Measurements from ENCODE around the gene TPST1.
"Not testable (repeated sequence)": the region's sequence is repeated elsewhere in the genome, so short reads cannot be mapped to it uniquely, and the experiment has no call there.

The TPST1 gene

DNA sequence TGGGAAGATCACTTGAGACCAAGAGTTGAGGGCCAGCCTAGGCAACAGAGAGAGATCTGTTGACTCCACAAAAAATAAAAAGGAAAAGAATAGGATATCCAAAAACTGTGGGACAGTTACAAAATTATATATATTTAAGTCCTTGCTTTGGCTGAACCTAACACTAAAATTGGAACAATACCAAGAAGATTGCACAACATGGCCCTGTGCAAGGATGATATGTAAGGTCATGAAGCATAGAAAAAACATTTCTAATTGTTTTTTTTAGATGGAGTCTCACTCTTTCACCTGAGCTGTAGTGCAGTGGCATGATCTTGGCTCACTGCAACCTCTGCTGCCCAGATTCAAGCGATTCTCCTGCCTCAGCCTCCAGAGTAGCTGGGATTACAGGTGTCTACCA, 139.0 kb downstream of the TPST1 start:
- no peak for DNase-seq

DNA sequence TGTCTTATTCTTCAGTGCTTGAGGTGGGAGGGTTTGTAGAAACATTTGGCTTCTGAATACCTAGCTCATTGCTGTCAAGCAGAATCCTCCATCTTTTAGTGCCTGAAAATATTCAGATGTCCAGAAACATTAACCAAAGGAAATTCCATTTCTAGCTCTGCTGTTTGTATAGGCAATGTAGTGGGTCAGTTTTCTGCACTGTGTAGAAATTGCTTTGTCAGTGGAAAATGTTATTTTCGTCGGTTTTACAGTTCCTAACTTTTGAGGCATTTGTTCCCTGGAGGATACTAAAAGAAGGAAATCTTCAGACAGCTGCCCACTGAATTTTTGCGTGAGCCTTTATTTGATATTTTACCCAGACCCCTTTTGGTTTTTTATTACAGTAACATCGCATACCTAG, 143.4 kb downstream of the TPST1 start:
- DNase-seq: no peak

DNA sequence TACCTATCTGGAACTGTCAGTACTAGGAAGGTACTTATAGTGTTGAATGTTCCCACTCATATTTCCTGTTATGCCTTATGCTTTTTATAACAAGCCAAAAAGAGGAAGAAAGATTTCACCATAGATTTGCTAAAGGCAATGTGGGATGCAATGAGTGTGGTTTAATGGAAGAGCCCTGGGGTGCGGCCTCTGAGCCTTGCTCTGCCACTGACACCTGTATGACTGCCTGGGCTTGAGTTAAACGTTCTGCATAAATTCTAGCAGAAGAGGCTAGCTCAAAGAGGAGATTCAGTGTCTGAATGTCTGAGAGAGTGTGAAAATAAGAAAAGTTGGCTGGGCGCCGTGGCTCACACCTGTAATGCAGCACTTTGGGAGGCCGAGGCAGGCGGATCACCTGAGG, 143.8 kb downstream of the TPST1 start:
- DNase-seq: no peak

- no peak for DNase-seq
Observed at GRCh38 chr7:66352071-66352470, 146.9 kb downstream of the TPST1 start.

- no peak for DNase-seq
Observed at GRCh38 chr7:66353547-66353946, 148.4 kb downstream of the TPST1 start.

DNA sequence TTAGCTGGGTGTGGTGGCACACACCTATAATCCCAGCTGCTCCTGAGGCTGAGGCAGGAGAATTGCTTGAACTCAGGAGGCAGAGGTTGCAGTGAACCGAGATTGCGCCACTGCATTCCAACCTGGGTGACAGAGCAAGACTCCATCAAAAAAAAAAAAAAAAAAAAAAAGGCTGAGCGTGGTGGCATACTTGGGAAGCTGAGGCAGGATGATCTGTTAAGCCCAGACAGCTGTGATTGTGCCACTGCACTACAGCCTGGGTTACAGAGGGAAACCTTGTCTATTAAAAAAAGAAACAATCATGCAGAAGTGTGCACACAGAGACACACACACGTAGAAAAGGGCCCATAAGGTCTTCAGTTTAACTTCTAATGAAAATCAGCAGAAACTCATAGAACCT, 150.6 kb downstream of the TPST1 start:
- no peak for DNase-seq

- DNase-seq: no peak
Observed at GRCh38 chr7:66356277-66356721, 151.2 kb downstream of the TPST1 start.

DNA sequence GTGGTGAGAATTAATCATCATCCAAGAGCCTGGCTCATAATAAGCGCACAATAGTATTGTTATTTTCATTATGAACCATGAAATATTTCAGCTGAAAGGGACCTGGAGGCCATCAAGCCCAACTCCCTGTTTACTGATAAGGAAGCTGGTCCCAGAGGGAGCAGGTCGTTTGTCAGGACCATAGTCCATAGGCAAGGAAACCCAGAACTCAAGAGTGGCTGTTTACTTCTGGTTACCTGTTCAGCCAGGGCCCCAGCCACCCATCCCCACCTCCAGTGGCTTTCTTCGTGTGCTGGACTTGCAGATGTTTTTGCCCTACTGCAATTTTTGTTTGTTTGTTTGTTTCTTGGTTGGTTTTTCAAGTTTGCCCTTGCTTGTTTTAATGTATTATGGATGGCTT, 152.0 kb downstream of the TPST1 start:
- no peak for DNase-seq

DNA sequence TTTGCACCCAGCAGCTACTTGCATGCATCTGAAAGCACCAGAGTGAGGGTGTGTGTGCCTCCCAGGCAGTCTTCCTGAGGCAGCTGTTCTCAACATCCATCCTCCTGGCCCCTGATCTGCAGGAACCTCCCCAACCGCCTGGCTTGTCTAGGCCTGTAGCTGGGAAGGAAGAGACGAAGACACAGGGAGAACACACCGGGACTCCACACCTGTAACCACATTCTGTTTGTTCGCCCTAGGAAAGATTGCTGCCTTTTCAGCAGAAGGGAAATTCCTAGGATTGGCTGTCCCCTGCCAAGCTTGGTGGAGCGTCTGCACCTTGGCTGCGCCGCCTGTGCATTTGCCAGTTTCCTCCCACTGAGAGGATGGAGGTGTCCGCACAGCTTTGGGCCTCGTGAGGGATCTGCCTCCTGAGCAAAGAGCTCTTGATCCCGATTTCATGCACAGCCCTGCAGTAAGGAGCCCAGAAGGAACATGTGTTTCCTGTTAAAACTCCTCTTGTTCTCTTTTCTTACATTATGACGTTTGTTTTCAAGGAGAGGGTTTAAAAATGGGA, 154.6 kb downstream of the TPST1 start:
- DNase-seq: no peak

GRCh38 chr7:66362136-66362535, 157.0 kb downstream of the TPST1 start:
- no peak for DNase-seq

- DNase-seq: no peak
Observed at GRCh38 chr7:66363635-66364034, 158.5 kb downstream of the TPST1 start.

DNA sequence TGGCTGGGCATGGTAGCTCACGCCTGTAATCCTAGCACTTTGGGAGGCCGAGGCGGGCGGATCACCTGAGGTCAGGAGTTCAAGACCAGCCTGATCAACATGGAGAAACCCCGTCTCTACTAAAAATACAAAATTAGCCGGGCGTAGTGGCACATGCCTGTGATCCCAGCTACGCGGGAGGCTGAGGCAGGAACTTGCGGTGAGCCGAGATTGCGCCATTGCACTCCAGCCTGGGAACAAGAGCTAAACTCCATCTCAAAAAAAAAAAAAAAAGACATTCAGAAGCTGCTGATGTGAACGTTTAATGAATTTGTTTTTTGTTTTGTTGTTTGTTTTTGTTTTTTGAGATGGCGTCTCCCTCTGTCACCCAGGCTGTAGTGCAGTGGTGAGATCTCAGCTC, 159.9 kb downstream of the TPST1 start:
- DNase-seq: not testable (repeated sequence)

DNA sequence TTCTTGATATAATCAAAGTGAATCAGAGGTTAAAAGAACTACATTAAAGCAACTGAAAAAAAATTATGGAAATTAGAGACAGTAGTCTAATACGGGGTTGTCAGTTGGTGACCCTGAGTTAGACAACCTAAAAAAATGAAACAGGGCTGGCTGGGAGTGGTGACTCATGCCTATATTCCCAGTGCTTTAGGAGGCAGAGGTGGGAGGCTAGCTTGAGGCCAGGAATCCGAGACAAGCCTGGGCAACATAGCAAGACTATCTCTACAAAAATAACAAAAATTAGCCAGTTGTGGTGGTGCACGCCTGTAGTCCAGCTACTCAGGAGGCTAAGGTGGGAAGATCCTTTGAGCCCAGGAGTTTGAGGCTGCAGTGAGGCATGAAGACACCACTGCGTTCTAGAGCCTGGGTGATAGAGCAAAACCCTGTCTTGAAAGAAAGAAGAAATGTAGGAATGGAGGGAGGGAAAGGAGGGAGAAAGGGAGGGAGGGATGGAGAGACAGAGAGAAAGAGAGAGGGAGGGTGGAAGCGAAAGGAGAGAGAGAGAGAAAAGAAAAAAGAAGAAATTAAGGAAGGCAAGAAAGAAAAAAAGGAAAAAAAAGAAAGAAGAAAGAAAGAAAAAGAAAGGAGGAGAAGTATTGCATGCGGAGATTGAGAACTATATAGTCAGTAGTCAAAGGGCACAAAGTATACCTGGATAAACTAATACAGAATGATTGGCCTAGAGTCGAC, 166.1 kb downstream of the TPST1 start:
- DNase-seq: no peak

DNA sequence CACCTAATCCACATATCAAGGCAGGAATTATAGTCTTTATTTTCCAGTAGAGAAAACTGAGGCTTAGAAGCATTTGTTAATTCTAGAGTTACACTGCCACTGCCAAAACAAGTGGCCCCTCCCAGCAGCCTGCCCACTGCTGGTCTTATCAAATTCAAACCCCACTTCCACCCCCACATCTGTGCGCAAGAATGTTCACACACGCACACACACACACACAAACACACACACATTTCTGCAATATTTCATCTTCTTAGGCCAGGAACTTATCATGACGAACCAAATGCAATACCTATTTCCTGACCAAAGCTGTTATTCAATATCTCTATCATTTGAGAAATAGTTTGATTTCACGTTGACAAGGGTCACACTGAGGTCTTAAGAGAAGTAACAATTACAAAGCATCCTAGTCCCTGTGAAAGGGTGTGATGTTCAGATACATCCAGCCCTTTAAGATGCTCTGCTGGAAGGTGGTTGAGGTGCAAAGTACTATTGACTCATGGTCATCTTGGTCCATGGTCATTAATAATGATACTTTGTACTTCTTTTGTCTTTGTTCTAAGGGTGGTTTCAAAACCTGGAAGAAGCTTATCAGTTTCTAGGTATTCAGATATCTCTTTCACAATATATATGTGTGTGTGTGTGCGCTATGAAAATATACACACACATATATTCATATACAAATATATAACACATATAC, 169.2 kb downstream of the TPST1 start:
- not testable (repeated sequence) for DNase-seq

DNA sequence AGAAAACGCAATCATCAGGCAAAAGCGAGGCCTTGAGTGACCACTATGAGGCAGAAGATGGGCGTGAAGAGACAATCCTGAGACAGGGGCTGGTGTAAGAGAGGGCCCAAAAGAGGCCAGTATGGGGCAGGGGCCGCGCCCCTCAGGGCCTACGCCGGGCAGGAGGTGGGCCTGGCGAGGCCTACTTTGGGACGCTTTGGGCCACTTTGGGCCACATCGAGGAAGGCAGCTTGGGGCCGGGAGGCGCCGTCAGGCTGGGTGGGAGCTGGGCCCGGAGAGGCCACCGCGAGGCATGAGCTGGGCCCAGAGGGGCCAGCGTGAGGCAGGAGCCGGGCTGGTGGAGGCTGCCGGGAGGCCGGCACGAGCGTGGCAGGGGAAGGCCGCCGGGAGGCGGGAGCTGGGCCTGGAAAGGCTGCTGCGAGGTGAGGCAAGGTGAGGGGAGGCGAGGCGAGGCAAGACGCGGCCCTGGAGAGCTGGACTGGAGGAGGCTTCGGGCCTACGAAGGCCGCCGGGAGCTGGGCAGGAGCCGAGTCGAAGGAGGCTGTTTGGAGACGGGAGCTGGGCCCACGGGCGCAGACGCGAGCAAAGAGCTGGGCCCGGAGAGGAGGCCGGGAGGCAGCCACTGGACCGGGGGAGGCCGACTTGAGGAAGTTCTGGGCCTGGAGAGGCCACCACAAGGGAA, 171.3 kb downstream of the TPST1 start:
- DNase-seq: no peak

DNA sequence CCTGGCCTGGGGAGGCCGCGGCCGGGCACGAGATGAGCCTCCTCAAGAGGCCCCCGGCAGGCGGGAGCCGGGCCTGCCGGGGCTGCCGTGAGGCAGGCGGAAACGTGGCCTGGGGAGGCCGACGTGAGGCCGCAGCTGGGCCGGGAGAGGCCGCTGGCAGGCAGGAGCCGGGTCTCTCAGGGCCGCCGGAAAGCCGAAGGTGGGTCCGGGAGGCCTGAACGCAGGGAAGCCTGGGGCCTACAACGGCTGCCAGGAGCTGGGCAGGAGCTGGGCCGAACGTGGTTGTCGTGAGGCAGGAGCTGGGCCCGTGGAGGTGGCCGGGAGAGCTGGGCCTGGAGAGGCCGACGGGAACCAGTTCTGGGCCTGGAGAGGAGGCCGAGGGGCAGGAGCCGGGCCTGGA, 171.9 kb downstream of the TPST1 start:
- no peak for DNase-seq

DNA sequence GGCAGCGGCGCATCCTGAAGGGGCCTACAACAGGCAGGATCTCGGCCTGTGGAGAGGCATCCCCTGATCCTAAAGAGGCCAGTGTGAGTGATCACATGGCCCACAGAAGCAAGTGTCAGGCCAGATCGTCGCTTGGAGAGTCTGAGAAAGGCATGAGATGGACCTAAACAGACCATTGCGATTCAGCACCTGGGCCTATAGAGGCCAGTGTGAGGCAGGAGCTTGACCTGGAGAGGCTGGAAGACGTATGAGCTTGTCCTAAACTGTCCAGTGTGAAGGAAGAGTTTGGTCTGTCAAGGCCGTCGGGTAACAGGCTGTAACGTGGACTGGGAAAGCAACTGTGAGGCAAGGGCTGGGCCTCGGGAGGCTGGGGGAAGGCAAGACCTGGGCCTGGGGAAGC, 172.6 kb downstream of the TPST1 start:
- DNase-seq: no peak

DNA sequence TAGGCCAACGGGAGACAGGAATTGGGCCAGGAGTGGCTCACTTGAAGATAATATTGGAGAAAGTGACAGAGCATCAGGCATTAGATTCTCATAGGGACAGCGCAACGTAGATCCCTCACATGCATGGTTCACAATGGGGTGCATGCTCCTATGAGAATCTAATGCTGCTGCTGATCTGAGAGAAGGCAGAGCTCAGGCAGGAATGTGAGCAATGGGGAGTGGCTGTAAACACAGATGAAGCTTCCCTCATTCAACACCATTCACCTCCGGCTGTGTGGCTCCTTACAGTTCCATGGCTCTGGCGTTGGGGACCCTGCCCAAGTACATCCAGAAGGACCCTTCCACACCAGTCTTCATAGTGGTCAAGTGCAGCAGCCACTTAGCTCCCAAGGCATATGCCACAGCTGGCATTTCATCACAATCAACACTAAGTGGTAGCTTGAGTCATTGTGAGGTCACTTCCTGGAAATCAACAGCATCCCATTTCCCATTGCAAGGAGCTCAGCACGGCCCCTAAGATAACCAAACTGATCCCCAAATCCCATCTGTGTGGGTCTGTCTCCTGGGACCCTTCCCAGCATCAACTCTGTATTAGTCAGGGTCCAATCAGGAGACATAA, 174.5 kb downstream of the TPST1 start:
- no peak for DNase-seq

DNA sequence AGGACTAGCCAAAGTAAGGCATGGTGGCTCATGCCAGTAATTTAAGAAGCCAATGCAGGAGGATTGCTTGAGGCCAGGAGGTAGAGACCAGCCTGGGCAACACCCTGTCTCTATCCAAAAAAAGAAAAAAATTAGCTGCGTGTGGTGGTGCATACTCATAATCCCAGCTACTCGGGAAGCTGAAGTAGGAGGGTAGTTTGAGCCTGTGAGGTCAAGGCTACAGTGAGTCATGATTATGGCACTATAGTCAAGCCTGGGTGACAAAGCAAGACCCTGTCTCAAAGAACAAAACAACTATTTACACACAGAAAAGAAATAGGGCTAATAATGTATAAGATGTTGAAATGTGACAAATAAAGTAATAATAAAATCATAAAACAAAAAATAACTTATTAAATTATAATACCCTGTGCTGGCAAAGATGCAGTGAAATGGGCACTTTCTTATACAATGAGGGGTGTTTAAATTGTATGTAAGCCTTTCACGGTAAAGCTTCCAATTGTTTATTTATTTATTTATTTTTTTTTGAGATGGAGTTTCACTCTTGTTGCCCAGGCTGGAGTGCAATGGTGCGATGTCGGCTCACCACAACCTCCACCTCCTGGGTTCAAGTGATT, 175.2 kb downstream of the TPST1 start:
- no peak for DNase-seq

GRCh38 chr7:66382182-66382923, 177.2 kb downstream of the TPST1 start:
- DNase-seq: not testable (repeated sequence)

- not testable (repeated sequence) for DNase-seq
Observed at GRCh38 chr7:66385191-66385905, 180.2 kb downstream of the TPST1 start.
